ENCODE data around the gene LRRN4.

LRRN4 gene

GRCh38 chr20:6030453-6031080 is 23.3 kb downstream of the LRRN4 start:
- DNase-seq = no peak

- no peak for DNase-seq
Measured at GRCh38 chr20:6029538-6029937, 24.3 kb downstream of the LRRN4 start.

GRCh38 chr20:6028818-6029217 is 25.0 kb downstream of the LRRN4 start:
- no peak for DNase-seq

- no peak for DNase-seq
Measured at GRCh38 chr20:6026051-6026450, 27.8 kb downstream of the LRRN4 start.

- DNase-seq = no peak
Measured at GRCh38 chr20:6024768-6025167, 29.1 kb downstream of the LRRN4 start.

- no peak for DNase-seq
Measured at GRCh38 chr20:6017880-6018279, 36.0 kb downstream of the LRRN4 start.

- DNase-seq = no peak
Measured at GRCh38 chr20:6017467-6017866, 36.4 kb downstream of the LRRN4 start.

GRCh38 chr20:6014957-6015356 is 38.9 kb downstream of the LRRN4 start:
- no peak for DNase-seq

- no peak for DNase-seq
Measured at GRCh38 chr20:6014017-6014416, 39.8 kb downstream of the LRRN4 start.

GRCh38 chr20:6012179-6012578 is 41.7 kb downstream of the LRRN4 start:
- DNase-seq = no peak

- peak; percentile 4 for DNase-seq
Measured at GRCh38 chr20:6008254-6008653, 45.6 kb downstream of the LRRN4 start.

GRCh38 chr20:6007529-6008103 is 46.2 kb downstream of the LRRN4 start:
- DNase-seq = no peak

- DNase-seq = no peak
Measured at GRCh38 chr20:6007094-6007528, 46.7 kb downstream of the LRRN4 start.

- DNase-seq = no peak
Measured at GRCh38 chr20:6006603-6006949, 47.3 kb downstream of the LRRN4 start.

- DNase-seq = no peak
Measured at GRCh38 chr20:6000871-6001270, 53.0 kb downstream of the LRRN4 start.

- DNase-seq = no peak
Measured at GRCh38 chr20:5999783-6000182, 54.1 kb downstream of the LRRN4 start.

GRCh38 chr20:5996765-5997164 is 57.1 kb downstream of the LRRN4 start:
- no peak for DNase-seq

- DNase-seq = no peak
Measured at GRCh38 chr20:5991623-5992441, 62.0 kb downstream of the LRRN4 start.

- DNase-seq = no peak
Measured at GRCh38 chr20:5990946-5991345, 62.9 kb downstream of the LRRN4 start.
